Spleen (tissue), 7 donors: ENCODE data around the gene TNK2.

Source experiments
- POLR2A ChIP-seq, 3 donors: fragments of 450-650 bp; IDR thresholded peaks; one replicate each; pipeline ENCODE4 v1.5.1; 2017; ENCODE audit warnings: antibody characterized with exemption in 3 of 3, mild to moderate bottlenecking in 1 of 3
- TF ChIP-seq, protein P1 (sequence below), 11 experiments: fragments of 200-600 bp in 7 of 11; fragments of 450-650 bp in 4 of 11; sonication (generic) in 4 of 11; IDR thresholded peaks in 8 of 11; conservative IDR thresholded peaks in 3 of 11; 1 replicate in 7 of 11; 2 replicates in 4 of 11; pipeline versions ENCODE4 v1.4.0 to v1.8.0; 2016 to 2021; ENCODE audit warnings: antibody characterized with exemption in 11 of 11, inconsistent platforms in 4 of 11, mild to moderate bottlenecking in 1 of 11
- donor health status: DM: no; HTN: no; CAD: no; lungs with moderate emphysema.
- donor health status: DM: no; HTN: no; CAD: no.
- donor health status: DM: no; HTN: no; CAD: no.

DNA sequence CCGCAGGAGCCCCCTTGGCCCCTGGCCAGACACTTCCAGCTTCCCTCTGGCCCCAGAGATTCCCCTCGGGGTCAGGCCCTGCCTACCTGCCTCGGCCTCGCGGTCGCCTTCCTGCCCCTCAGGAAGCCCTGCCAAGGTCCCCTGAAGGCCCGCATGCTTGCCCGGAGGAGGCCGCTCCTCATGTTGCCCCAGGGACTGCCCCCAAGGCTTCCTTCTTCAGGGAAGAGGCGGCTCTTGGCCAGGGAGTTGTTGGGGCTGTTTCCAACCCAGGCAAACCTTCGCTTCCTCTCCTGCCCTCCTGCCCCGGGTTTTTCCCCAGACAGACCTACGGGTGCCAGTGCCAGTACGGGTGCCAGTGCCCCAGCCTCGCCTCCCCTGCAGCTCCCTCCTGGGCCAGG is 83.2 kb downstream of the TNK2 start:
- TF ChIP-seq POLR2A (IDR thresholded peaks at IDR 0.05), result no peak
- TF ChIP-seq, protein P1, sequence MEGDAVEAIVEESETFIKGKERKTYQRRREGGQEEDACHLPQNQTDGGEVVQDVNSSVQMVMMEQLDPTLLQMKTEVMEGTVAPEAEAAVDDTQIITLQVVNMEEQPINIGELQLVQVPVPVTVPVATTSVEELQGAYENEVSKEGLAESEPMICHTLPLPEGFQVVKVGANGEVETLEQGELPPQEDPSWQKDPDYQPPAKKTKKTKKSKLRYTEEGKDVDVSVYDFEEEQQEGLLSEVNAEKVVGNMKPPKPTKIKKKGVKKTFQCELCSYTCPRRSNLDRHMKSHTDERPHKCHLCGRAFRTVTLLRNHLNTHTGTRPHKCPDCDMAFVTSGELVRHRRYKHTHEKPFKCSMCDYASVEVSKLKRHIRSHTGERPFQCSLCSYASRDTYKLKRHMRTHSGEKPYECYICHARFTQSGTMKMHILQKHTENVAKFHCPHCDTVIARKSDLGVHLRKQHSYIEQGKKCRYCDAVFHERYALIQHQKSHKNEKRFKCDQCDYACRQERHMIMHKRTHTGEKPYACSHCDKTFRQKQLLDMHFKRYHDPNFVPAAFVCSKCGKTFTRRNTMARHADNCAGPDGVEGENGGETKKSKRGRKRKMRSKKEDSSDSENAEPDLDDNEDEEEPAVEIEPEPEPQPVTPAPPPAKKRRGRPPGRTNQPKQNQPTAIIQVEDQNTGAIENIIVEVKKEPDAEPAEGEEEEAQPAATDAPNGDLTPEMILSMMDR (IDR thresholded peaks at IDR 0.05 in 8 of 11, conservative IDR thresholded peaks at IDR 0.05 in 3 of 11), result no peak
